GM12892 (cell line): ENCODE measurements around the gene TSEN34.
"Not testable (repeated sequence)": the region's sequence is repeated elsewhere in the genome, so short reads cannot be mapped to it uniquely, and the experiment has no call there.

Source experiments
- DNase-seq: peaks from one replicate; pipeline ENCODE4 v3.0.0; 2011; ENCODE audit not compliant: insufficient read length
- FAIRE-seq: peaks from 2 replicates; lab custom pipeline; 2011; peaks lifted over from hg19 to GRCh38; lab: Jason Lieb, UNC
- POLR2A ChIP-seq: IDR thresholded peaks from 2 replicates; pipeline ENCODE4 v1.6.1; 2011; ENCODE audit warnings: low read depth, low read length, control low read depth
- POLR2AphosphoS5 ChIP-seq: IDR thresholded peaks from 2 replicates; pipeline ENCODE4 v1.6.1; 2011; ENCODE audit warnings: low read depth, low read length, control low read depth
- TAF1 ChIP-seq: IDR thresholded peaks from 2 replicates; pipeline ENCODE4 v1.6.1; 2011; ENCODE audit warnings: low read depth, mild to moderate bottlenecking, control low read depth, low read length, borderline replicate concordance

Gene TSEN34

GRCh38 chr19:54190503-54191010 is 551 bp upstream of the TSEN34 start:
- FAIRE-seq (no peak), DNase-seq (peak; percentile 71)
- TF ChIP-seq POLR2A: no peak
- no peak for TF ChIP-seq POLR2AphosphoS5
- no peak for TF ChIP-seq TAF1

DNA sequence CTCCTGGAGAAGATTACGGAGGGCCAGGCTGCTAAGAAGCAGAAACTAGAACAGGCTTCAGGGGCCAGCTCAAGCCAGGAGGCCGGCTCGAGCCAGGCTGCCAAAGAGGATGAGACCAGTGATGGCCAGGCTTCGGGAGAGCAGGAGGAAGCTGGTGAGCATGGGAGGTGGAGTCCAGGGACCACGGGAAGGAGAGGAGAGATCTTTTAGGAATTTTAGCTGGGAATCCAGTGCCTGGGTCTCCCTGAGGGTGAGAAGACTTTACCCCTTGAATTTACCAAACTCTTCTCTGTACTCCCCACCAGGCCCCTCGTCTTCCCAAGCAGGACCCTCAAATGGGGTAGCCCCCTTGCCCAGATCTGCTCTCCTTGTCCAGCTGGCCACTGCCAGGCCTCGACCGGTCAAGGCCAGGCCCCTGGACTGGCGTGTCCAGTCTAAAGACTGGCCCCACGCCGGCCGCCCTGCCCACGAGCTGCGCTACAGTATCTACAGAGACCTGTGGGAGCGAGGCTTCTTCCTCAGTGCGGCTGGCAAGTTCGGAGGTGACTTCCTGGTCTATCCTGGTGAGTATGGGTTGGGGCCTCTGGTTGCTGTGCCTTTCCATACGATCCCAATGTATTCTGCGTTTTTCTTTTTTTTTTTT is 824 bp downstream of the TSEN34 start:
- FAIRE-seq: no peak
- no peak for TF ChIP-seq POLR2A
- TF ChIP-seq POLR2AphosphoS5: no peak
- no peak for TF ChIP-seq TAF1
- no peak for DNase-seq

GRCh38 chr19:54193011-54193410 is 1.9 kb downstream of the TSEN34 start:
- DNase-seq (no peak), FAIRE-seq (no peak)
- no peak for TF ChIP-seq TAF1
- TF ChIP-seq POLR2AphosphoS5: no peak
- no peak for TF ChIP-seq POLR2A

DNA sequence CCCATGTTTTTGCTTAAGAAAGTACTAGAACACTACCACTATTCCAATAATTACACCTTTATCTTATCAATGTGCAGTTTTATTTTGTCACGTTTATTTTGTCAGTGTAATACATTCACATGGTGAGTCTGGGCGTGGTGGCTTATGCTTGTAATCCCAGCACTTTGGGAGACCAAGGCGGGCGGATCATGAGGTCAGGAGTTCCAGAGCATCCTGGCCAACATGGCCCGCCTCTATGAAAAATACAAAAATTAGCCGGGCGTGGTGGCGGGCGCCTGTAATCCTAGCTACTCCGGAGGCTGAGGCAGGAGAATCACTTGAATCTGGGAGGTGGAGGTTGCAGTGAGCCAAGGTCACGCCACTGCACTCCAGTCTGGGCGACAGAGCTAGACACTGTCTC is 3.4 kb downstream of the TSEN34 start:
- not testable (repeated sequence) for FAIRE-seq, DNase-seq

GRCh38 chr19:54196536-54196935 is 5.4 kb downstream of the TSEN34 start:
- no peak for DNase-seq
- TF ChIP-seq TAF1 (no peak), POLR2A (no peak), POLR2AphosphoS5 (no peak)
- no peak for FAIRE-seq

- DNase-seq (no peak), FAIRE-seq (no peak)
- no peak for TF ChIP-seq POLR2A
- no peak for TF ChIP-seq POLR2AphosphoS5
These were observed 6.0 kb downstream of the TSEN34 start for GRCh38 chr19:54197121-54197520.

GRCh38 chr19:54199401-54199800 is 8.3 kb downstream of the TSEN34 start:
- no peak for FAIRE-seq

GRCh38 chr19:54201172-54201701 is 10.1 kb downstream of the TSEN34 start:
- TF ChIP-seq TAF1: no peak
- TF ChIP-seq POLR2AphosphoS5: no peak
- no peak for TF ChIP-seq POLR2A
- FAIRE-seq: no peak

More at GRCh38 chr19:54199401-54199800, 8.3 kb downstream of the TSEN34 start:
- DNase-seq: no peak
- no peak for TF ChIP-seq POLR2A
- no peak for TF ChIP-seq TAF1
- no peak for TF ChIP-seq POLR2AphosphoS5

DNA sequence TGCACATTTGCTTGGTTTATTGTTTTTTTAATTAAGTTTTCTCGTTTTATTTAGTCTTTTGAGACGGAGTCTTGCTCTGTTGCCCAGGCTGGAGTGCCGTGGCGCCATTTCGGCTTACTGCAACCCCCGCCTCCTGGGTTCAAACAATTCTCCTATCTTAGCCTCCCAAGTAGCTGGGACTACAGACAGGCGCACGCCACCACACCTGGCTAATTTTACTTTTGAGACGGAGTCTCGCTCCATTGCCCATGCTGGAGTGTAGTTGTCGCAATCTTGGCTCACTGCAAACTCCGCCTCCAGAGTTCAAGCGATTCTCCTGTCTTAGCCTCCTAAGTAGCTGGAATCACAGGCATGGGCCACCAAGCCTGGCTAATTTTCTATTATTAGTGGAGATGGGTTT is 10.9 kb downstream of the TSEN34 start:
- no peak for TF ChIP-seq POLR2A
- no peak for TF ChIP-seq POLR2AphosphoS5
- TF ChIP-seq TAF1: no peak
- DNase-seq: no peak
- FAIRE-seq: no peak

More at GRCh38 chr19:54201172-54201701, 10.1 kb downstream of the TSEN34 start:
- no peak for DNase-seq

GRCh38 chr19:54203151-54203611 is 12.1 kb downstream of the TSEN34 start:
- no peak for DNase-seq
- FAIRE-seq: no peak
- TF ChIP-seq POLR2AphosphoS5 (no peak), TAF1 (no peak), POLR2A (no peak)

GRCh38 chr19:54204767-54205468 is 13.8 kb downstream of the TSEN34 start:
- FAIRE-seq: no peak
- DNase-seq: no peak
- TF ChIP-seq POLR2A (no peak; the same call in none of the 2 replicates), POLR2AphosphoS5 (no peak), TAF1 (no peak)
